ENCODE data around the gene C12orf57.
A peak's percentile ranks its signal among the peaks of the same experiment; 100 is the strongest.
"Not testable (repeated sequence)": the region's sequence is repeated elsewhere in the genome, so short reads cannot be mapped to it uniquely, and the experiment has no call there.

C12orf57 gene

GRCh38 chr12:6943722-6944380 is at the start of gene C12orf57, which contains the start of gene RNU7-1:
C12orf57 (plus strand) TSS chr12:6944022; CDS start chr12:6944122, 100 bp downstream.
RNU7-1 (plus strand) TSS chr12:6943816.
- DNase-seq: peak; percentile 83 to 91

DNA sequence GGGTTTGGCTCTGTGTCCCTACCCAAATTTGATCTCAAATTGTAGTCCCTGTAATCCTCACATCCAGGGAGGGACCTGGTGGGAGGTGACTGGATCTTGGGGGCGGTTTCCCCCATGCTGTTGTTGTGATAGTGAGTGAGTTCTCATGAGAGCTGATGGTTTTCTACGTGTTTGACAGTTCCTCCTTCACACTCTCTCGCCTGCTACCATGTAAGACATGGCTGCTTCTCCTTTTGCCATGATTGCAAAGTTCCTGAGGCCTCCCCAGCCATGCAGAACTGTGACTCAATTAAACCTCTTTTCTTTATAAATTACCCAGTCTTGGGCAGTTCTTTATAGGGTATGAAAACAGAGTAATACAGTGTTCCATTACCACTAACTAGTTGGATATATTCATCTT is 49.5 kb upstream of the C12orf57 start:
- no peak for DNase-seq

DNA sequence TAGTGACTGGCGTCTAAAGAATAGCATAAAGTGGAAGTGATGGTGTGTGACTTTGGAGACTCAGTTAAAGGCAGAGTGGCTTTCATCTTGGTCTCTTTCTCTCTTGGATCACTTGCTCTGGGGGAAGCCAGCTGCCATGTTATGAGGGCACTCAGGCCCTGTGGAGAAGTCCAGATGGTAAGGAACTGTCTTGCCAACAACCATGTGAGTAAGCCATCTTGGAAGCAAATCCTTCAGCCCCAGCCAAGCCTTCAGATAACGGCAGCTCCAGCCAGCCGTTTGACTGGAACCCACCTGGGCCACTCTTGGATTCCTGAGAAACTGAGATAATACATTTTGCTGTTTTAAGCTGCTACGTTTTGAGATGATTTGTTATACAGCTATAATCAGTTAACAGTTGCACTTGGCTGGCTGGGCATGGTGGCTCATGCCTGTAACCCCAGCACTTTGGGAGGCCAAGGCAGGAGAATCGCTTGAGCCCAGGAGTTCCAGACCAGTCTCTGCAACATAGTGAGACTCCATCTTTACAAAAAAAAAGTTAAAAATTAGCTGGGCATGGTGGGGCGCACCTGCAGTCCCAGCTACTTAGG is 46.9 kb upstream of the C12orf57 start:
- DNase-seq: peak in 1 of 2 experiments; percentile 20

- DNase-seq: no peak
These were observed 44.4 kb upstream of the C12orf57 start for GRCh38 chr12:6899427-6899826.

- DNase-seq: no peak
These were observed 43.8 kb upstream of the C12orf57 start for GRCh38 chr12:6899837-6900519.

- no peak for DNase-seq
These were observed 41.4 kb upstream of the C12orf57 start for GRCh38 chr12:6902448-6902847.

- no peak for DNase-seq
These were observed 40.1 kb upstream of the C12orf57 start for GRCh38 chr12:6903722-6904121.

GRCh38 chr12:6904280-6905276 is 39.2 kb upstream of the C12orf57 start, which contains the start of gene LRRC23:
LRRC23 (plus strand) TSS chr12:6904822; CDS start chr12:6905634, 812 bp downstream.
- peak; percentile 93 to 95 for DNase-seq

- DNase-seq: no peak
These were observed 38.3 kb upstream of the C12orf57 start for GRCh38 chr12:6905414-6906040.

GRCh38 chr12:6908141-6908540 is 35.7 kb upstream of the C12orf57 start:
- not testable (repeated sequence) for DNase-seq

GRCh38 chr12:6909421-6910145 is 34.2 kb upstream of the C12orf57 start:
- no peak for DNase-seq

DNA sequence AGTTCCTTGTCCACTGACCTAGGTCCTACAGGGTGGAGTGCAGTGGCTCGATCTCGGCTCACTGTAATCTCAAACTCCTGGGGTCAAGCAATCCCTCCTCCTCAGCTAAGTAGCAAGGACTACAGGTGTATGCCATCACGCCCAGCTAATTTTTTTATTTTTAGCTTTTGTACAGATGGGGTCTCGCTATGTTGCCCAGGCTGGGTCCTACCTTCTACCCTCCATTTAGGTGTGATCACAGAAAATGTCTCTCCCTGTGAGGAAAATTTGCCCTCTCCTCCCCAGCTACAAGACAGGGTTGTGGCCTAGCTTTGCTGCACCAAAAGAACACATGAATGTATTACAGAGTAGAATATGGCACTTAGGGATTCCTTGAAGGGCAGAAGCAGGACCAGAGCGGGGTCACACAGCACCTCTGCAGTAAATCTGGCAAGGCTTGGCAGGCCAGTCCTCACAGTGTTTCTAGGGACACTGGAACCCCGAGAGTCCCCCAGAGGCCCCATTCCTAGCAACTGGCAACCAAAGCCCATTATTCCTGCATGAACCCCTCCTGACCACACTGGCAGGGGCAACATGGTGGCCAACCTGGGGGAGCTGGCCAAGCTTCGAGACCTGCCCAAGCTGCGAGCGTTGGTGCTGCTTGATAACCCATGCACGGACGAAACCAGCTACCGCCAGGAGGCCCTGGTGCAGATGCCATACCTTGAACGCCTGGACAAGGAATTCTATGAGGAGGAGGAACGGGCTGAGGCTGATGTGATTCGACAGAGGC is 31.5 kb upstream of the C12orf57 start:
- DNase-seq: no peak

- DNase-seq: peak in 1 of 2 experiments; percentile 55
These were observed 29.4 kb upstream of the C12orf57 start, which contains the start of gene ENO2 for GRCh38 chr12:6914246-6914946. ENO2 (plus strand) TSS chr12:6914580; CDS start chr12:6915833, 1,253 bp downstream.

DNA sequence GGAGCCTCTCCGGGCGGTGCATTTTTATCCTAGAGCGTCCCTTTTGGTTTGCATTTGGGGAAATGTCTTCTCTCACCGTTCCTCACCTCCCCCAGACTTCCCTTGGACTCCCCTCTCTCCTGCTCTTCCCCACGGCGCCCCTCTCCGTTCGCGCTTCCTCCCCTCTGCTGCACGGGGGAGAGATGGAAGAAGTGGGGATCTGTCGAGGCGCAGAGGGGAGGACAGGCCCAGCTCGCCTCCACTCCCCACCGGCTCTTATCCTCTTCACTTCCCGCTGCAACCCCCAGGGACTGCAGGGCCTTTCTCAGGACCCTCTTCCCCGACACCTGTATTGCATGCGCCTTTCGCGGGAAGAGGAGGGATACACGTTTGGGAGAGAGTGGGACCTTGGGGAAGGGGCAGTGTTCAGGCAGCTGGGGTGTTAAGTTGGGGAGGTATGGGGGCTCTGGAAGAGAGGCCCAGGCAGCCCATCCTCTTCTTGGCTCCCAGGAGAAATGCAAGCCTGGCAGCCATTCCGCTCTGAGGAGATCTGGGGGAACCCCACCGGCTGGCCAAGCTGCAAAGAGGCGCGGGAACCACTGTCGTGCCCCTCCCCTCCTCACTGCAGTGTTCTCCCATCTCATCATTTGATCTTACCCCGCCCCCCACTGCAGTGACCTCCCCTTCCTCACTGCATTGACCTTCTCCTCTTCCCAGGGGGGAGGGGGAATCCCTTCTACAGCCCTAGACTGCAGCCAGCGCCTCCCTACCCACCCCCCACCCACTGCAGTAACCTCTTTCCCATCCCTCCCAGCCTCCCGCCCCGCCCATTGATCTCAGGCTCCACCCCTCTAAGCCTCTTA is 28.7 kb upstream of the C12orf57 start:
- no peak for DNase-seq

GRCh38 chr12:6915789-6916285 is 28.0 kb upstream of the C12orf57 start:
- no peak for DNase-seq

DNA sequence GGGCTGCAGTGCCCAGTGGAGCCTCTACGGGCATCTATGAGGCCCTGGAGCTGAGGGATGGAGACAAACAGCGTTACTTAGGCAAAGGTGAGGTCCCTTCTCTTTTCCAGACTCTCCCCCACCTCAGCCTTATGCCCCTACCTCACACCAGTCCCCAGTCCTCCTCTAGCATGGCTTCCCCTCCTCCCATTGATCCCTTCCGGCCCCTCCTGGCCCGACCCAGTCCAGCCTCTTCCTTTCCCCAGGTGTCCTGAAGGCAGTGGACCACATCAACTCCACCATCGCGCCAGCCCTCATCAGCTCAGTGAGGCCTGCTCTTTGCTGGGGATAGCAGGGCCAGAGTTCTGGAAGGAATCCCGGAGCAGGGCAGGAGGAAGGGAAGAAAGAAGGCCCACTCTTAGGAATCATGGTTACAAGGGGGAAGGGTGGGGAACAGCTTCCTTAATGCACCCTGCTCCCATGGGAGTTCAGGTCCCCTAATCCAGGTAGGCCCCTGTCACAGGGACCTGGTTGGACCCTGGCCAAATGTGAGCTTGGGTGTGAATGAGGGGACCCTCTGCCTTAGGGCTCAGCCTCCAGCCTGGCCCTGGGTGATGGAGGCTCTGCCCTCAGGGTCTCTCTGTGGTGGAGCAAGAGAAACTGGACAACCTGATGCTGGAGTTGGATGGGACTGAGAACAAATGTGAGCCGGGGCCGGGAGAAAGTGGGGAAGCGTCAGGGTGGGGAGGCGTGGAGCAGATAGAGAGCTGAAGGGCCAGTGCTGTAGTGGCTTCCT is 27.2 kb upstream of the C12orf57 start:
- no peak for DNase-seq

DNA sequence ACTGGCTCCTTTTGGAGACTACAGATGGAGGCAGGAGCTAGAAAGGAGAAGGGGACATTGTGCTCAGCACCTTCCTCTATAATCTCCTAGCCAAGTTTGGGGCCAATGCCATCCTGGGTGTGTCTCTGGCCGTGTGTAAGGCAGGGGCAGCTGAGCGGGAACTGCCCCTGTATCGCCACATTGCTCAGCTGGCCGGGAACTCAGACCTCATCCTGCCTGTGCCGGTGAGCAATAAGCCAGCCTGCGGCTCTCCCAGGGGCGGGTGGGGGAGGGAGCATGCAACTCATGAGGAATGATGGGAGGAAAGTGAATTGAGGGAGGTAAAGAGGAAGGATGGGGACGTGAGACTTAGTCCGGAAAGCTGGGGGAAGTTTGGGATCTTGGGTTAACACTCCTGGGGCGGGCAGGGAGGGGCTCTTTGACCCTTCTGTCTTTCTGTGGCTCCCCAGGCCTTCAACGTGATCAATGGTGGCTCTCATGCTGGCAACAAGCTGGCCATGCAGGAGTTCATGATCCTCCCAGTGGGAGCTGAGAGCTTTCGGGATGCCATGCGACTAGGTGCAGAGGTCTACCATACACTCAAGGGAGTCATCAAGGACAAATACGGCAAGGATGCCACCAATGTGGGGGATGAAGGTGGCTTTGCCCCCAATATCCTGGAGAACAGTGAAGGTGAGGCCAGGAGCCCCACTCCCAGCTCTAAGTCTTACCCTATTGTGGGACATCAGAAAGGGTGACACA is 26.2 kb upstream of the C12orf57 start:
- DNase-seq: no peak
